Vagina (tissue), 2 donors: ENCODE results near the gene TOX2.

Source experiments
- CTCF ChIP-seq, 3 experiments: fragments of 450-650 bp in 2 of 3; fragments of 200-600 bp in 1 of 3; sonication (generic) in 1 of 3; IDR thresholded peaks; one replicate each; pipeline ENCODE4 v1.5.1; 2017 to 2019; ENCODE audit warnings: antibody characterized with exemption in 3 of 3, mild to moderate bottlenecking in 2 of 3, moderate library complexity in 2 of 3
- POLR2A ChIP-seq, 2 donors: fragments of 450-650 bp; IDR thresholded peaks; one replicate each; pipeline ENCODE4 v1.6.1; 2017; ENCODE audit warnings: antibody characterized with exemption in 2 of 2, mild to moderate bottlenecking in 2 of 2, moderate library complexity in 2 of 2

GRCh38 chr20:44098657-44099056, 184.0 kb downstream of the TOX2 start:
- TF ChIP-seq CTCF (IDR thresholded peaks at IDR 0.05) (no peak), POLR2A (IDR thresholded peaks at IDR 0.05) (no peak)
